Mammary epithelial cell (primary cell): ENCODE measurements around the gene ENOX1.

ENCODE experiments used
- CTCF ChIP-seq, 2 donors: IDR thresholded peaks in 1 of 2; conservative IDR thresholded peaks in 1 of 2; 2 replicates each; pipeline ENCODE4 v1.5.1; 2011 to 2012; ENCODE audit warnings: inconsistent platforms in 2 of 2, low read length in 2 of 2, mild to moderate bottlenecking in 2 of 2, control low read depth in 1 of 2, low read depth in 1 of 2; ENCODE audit not compliant: insufficient read depth in 1 of 2; ENCODE audit errors: extremely low read depth in 1 of 2
- EZH2 ChIP-seq: IDR thresholded peaks from 2 replicates; pipeline ENCODE4 v1.6.1; 2012; ENCODE audit warnings: low read length, inconsistent platforms, borderline replicate concordance

DNA sequence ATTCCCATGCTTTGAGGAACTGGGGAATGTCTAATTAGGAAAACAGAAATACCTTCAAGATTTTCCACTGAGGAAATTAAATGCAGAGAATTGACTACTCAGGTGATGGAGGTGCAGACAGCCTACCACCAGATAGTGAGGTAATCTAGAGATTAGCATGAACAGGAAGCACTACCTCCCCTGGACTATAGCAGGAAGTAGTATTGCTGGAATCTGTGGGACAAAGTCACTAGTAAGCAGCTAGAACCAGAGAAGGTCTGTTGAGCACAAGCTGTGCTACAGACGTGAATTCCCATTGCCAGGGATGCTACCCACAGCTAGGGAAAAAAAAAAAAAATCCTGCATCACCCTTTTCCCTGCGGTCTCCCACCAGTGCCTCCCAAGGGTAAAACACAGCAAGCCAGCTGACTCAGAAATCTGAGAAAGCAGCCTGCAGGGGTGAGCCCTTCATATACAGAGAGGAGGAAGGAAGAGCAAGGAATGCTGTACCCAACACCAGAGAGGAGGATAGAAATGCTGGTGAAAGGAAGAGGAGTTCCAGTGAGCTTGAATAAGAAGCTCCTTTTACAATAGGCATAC is 10.2 kb downstream of the ENOX1 start:
- TF ChIP-seq CTCF (conservative IDR thresholded peaks at IDR 0.05 in 1 of 2, IDR thresholded peaks at IDR 0.05 in 1 of 2; ENCODE audit: extremely low read depth in 1 of 2, insufficient read depth in 1 of 2, low read depth in 1 of 2, low read length in 2 of 2), result no peak
- TF ChIP-seq EZH2, result no peak
